ENCODE measurements around the gene PHF12. TPM values are rescaled to one million over a fixed set of nuclear protein-coding genes. Genes with fewer than 3 reads are reported as not detected.
A peak's percentile ranks its signal among the peaks of the same experiment; 100 is the strongest.

PHF12 gene
- total RNA-seq, 4 donors from 2014 or later: 22.0 to 62.9 (median 60.1) TPM

- Histone ChIP-seq H3K4me1 (peaks cover 19 to 48% of the 10 kb centered on the region in 2 donors), H3K27ac (peak overlapping the region in 2 of 3 donors; percentile 87 to 89), H3K9me3 (no peaks in the 10 kb centered on the region), H3K27me3 (no peaks in the 10 kb centered on the region), H3K4me3 (replicated peaks in 1 of 3) (peak overlapping the region in 1 of 3 donors; percentile 5), H3K36me3 (no peaks in the 10 kb centered on the region)
- TF ChIP-seq, protein P1, sequence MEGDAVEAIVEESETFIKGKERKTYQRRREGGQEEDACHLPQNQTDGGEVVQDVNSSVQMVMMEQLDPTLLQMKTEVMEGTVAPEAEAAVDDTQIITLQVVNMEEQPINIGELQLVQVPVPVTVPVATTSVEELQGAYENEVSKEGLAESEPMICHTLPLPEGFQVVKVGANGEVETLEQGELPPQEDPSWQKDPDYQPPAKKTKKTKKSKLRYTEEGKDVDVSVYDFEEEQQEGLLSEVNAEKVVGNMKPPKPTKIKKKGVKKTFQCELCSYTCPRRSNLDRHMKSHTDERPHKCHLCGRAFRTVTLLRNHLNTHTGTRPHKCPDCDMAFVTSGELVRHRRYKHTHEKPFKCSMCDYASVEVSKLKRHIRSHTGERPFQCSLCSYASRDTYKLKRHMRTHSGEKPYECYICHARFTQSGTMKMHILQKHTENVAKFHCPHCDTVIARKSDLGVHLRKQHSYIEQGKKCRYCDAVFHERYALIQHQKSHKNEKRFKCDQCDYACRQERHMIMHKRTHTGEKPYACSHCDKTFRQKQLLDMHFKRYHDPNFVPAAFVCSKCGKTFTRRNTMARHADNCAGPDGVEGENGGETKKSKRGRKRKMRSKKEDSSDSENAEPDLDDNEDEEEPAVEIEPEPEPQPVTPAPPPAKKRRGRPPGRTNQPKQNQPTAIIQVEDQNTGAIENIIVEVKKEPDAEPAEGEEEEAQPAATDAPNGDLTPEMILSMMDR (IDR thresholded peaks at IDR 0.05): no peak
- no peak for TF ChIP-seq POLR2A (IDR thresholded peaks at IDR 0.05)
- DNase-seq: no peak
- 31 to 42% methylated on average over 4 of the region's 4 CpGs for WGBS, 2 donors
- intact Hi-C loops (cut with DNase I): loop anchor here (5.0 kb wide), 1 partner anchor 41 kb away; no protein-coding TSS in a partner anchor
Measured at GRCh38 chr17:28948342-28948741, 3.0 kb downstream of the PHF12 start.

- H3K4me1 ChIP-seq: peaks cover 19 to 41% of the 10 kb centered on the region in 2 donors
- intact Hi-C loops (cut with DNase I): loop anchor here (5.0 kb wide), 1 partner anchor 40 kb away; no protein-coding TSS in a partner anchor
- H3K27ac ChIP-seq: no peak overlapping the region
- no peak overlapping the region for H3K4me3 ChIP-seq (replicated peaks in 1 of 3)
- peaks cover 0 to 4% of the 10 kb centered on the region in 2 donors for H3K36me3 ChIP-seq
- 68 to 72% methylated on average over 3 of the region's 3 CpGs for WGBS, 2 donors
- no peaks in the 10 kb centered on the region for H3K27me3 ChIP-seq
- no peak for DNase-seq
- TF ChIP-seq, protein P1 (IDR thresholded peaks at IDR 0.05): no peak
- TF ChIP-seq POLR2A (IDR thresholded peaks at IDR 0.05): no peak
- H3K9me3 ChIP-seq: no peaks in the 10 kb centered on the region
Measured at GRCh38 chr17:28947639-28948038, 3.7 kb downstream of the PHF12 start.

DNA sequence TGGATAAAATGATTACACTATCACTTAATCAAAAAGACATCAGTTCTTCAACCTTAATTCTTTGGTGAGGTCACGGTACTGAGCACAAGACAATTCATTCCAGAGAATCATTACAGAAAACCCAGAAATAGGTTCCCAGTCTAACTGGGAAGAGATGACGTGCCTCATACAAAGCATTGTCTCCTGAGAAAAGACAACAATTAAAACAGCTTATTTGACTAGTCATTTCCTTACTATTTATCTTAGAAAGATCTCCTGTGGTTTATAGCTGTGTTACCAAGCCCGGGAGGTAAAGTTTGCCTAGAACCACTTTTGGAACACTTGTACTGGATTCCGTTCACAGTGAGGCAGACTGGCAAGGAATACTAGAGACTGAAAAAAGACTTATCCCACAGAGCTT, 5.1 kb downstream of the PHF12 start:
- WGBS, 2 donors: 48 to 51% methylated on average over 4 of the region's 4 CpGs
- TF ChIP-seq, protein P1 (IDR thresholded peaks at IDR 0.05): no peak
- TF ChIP-seq POLR2A (IDR thresholded peaks at IDR 0.05): no peak
- peaks cover 19 to 40% of the 10 kb centered on the region in 2 donors for H3K4me1 ChIP-seq
- intact Hi-C loops (cut with DNase I): loop anchor here (5.0 kb wide), 1 partner anchor 39 kb away; no protein-coding TSS in a partner anchor
- peak overlapping the region in 2 of 3 donors; percentile 20 to 40 for H3K27ac ChIP-seq
- H3K4me3 ChIP-seq (replicated peaks in 1 of 3): no peak overlapping the region
- DNase-seq: no peak
- H3K9me3 ChIP-seq: no peaks in the 10 kb centered on the region
- H3K36me3 ChIP-seq: peaks cover 0 to 4% of the 10 kb centered on the region in 2 donors
- no peaks in the 10 kb centered on the region for H3K27me3 ChIP-seq

DNA sequence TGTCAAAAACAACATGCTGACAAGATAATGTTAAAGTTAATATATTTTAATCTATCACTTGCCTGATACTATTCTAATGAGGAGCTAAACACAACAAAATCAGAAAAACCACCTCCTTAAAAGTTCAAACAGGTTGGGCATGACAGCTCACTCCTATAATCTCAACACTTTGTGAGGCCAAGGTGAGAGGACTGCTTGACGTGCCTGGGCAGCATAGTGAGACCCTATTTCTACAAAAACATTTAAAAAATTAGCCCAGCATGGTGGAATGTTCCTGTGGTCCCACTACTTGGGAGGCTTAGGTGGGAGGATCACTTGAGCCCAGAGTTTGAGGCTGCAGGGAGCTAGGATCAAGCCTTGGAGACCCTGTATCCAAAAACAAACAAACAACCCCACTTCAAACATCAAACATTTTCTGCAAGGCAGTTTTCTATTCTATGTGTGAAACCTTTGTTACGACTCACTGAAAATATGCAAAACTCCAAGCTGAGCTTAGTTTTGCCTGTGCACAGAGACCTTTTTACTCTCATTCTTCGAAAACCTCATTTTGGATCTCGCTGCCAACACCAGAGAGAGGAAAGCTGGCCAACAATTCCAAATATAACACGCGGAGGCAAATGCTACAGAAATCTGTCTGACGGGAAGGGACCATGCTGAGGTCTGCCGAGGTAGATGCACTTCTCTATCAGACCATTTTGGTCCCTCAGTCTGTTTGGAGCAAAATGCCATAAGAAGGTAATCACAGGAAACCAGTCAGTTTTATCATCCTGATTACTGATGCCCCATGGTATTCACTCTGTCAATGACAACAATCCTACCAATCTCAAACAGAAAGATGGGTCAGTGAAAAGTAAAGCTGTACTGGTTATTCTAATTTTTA, 6.2 kb downstream of the PHF12 start:
- DNase-seq: no peak
- peaks cover 27 to 52% of the 10 kb centered on the region in 2 donors for H3K4me1 ChIP-seq
- no peak overlapping the region for H3K27ac ChIP-seq
- H3K9me3 ChIP-seq: no peaks in the 10 kb centered on the region
- WGBS, 2 donors: 67 to 84% methylated on average over 8 of the region's 8 CpGs
- TF ChIP-seq POLR2A (IDR thresholded peaks at IDR 0.05): no peak
- TF ChIP-seq, protein P1 (IDR thresholded peaks at IDR 0.05): no peak
- no peaks in the 10 kb centered on the region for H3K27me3 ChIP-seq
- H3K4me3 ChIP-seq (replicated peaks in 1 of 3): no peak overlapping the region
- intact Hi-C loops (cut with DNase I): loop anchor here (5.0 kb wide), 1 partner anchor 38 kb away; no protein-coding TSS in a partner anchor
- peaks cover 0 to 4% of the 10 kb centered on the region in 2 donors for H3K36me3 ChIP-seq

DNA sequence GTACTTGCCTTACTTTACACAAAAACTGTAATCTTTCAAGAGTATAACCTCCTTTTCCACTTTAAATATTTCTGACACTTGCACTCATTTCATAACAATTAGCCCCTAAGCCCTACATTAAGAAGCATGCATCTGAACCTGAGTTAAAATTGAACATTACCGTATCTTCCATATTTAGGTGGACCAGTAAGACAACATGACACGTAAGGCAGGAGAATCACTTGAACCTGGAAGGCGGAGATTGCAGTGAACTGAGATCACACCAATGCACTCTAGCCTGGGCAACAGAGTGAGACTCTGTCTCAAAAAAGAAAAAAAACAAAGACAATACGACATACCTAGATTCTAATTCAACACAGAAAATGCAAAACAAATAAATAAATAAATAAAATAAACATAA, 7.0 kb downstream of the PHF12 start:
- Histone ChIP-seq H3K4me1 (peaks cover 34 to 59% of the 10 kb centered on the region in 2 donors), H3K27me3 (no peaks in the 10 kb centered on the region), H3K4me3 (replicated peaks in 1 of 3) (no peak overlapping the region), H3K27ac (no peak overlapping the region), H3K9me3 (no peaks in the 10 kb centered on the region), H3K36me3 (peaks cover 0 to 4% of the 10 kb centered on the region in 2 donors)
- no peak for TF ChIP-seq POLR2A (IDR thresholded peaks at IDR 0.05)
- TF ChIP-seq, protein P1 (IDR thresholded peaks at IDR 0.05): no peak
- 85 to 90% methylated on average over 4 of the region's 4 CpGs for WGBS, 2 donors
- intact Hi-C loops (cut with DNase I): no loop called here
- no peak for DNase-seq
